ENCODE data around the gene IRF2BP2.

IRF2BP2 gene

GRCh38 chr1:234619794-234620247 lies 9.8 kb upstream of the IRF2BP2 start:
- no peak for TF ChIP-seq POLR2AphosphoS5 (IDR thresholded peaks at IDR 0.05; ENCODE audit: borderline replicate concordance, low read depth, low read length)
- TF ChIP-seq FOXP2 (optimal IDR thresholded peaks at IDR 0.05; ENCODE audit: control extremely low read depth, extremely low read length, insufficient read depth): no peak
- TF ChIP-seq EZH2 (IDR thresholded peaks at IDR 0.05): no peak
- no peak for DNase-seq (ENCODE audit: low read depth, low spot score)
- no peak overlapping the region for H3K27ac ChIP-seq

GRCh38 chr1:234619071-234619480 lies 9.1 kb upstream of the IRF2BP2 start:
- Histone ChIP-seq H3K27ac (no peak overlapping the region), H3K9ac (ENCODE audit: insufficient read length) (peak overlapping the region; percentile 3)
- no peak for DNase-seq (ENCODE audit: low read depth, low spot score)

More at GRCh38 chr1:234619794-234620247, 9.8 kb upstream of the IRF2BP2 start:
- Histone ChIP-seq H3K9me3 (ENCODE audit: low read depth, low read length) (no peaks in the 10 kb centered on the region), H3K9ac (ENCODE audit: insufficient read length) (peak overlapping the region; percentile 3), H3K4me3 (no peak overlapping the region), H3K36me3 (ENCODE audit: insufficient read depth, low read length) (no peaks in the 10 kb centered on the region)

GRCh38 chr1:234618737-234619049 lies 8.7 kb upstream of the IRF2BP2 start:
- DNase-seq (ENCODE audit: low read depth, low spot score): no peak
- Histone ChIP-seq H3K4me3 (no peak overlapping the region), H3K36me3 (ENCODE audit: insufficient read depth, low read length) (no peaks in the 10 kb centered on the region), H3K9ac (ENCODE audit: insufficient read length) (no peak overlapping the region), H3K27ac (no peak overlapping the region), H3K9me3 (ENCODE audit: low read depth, low read length) (no peaks in the 10 kb centered on the region)
- TF ChIP-seq POLR2AphosphoS5 (IDR thresholded peaks at IDR 0.05; ENCODE audit: borderline replicate concordance, low read depth, low read length) (no peak), FOXP2 (optimal IDR thresholded peaks at IDR 0.05; ENCODE audit: control extremely low read depth, extremely low read length, insufficient read depth) (no peak)

More at GRCh38 chr1:234619071-234619480, 9.1 kb upstream of the IRF2BP2 start:
- TF ChIP-seq POLR2AphosphoS5 (IDR thresholded peaks at IDR 0.05; ENCODE audit: borderline replicate concordance, low read depth, low read length) (no peak), FOXP2 (optimal IDR thresholded peaks at IDR 0.05; ENCODE audit: control extremely low read depth, extremely low read length, insufficient read depth) (no peak), EZH2 (IDR thresholded peaks at IDR 0.05) (no peak)
- Histone ChIP-seq H3K36me3 (ENCODE audit: insufficient read depth, low read length) (no peaks in the 10 kb centered on the region), H3K4me3 (no peak overlapping the region), H3K9me3 (ENCODE audit: low read depth, low read length) (no peaks in the 10 kb centered on the region)

GRCh38 chr1:234617986-234618736 lies 8.2 kb upstream of the IRF2BP2 start:
- no peak for TF ChIP-seq EZH2 (IDR thresholded peaks at IDR 0.05)
- TF ChIP-seq POLR2AphosphoS5 (IDR thresholded peaks at IDR 0.05; ENCODE audit: borderline replicate concordance, low read depth, low read length): no peak
- no peak for TF ChIP-seq FOXP2 (optimal IDR thresholded peaks at IDR 0.05; ENCODE audit: control extremely low read depth, extremely low read length, insufficient read depth)
- no peak for DNase-seq (ENCODE audit: low read depth, low spot score)
- Histone ChIP-seq H3K36me3 (ENCODE audit: insufficient read depth, low read length) (no peaks in the 10 kb centered on the region), H3K9ac (ENCODE audit: insufficient read length) (no peak overlapping the region), H3K9me3 (ENCODE audit: low read depth, low read length) (no peaks in the 10 kb centered on the region), H3K4me3 (no peak overlapping the region), H3K27ac (no peak overlapping the region)

- no peak overlapping the region for H3K27ac ChIP-seq
- no peak overlapping the region for H3K4me3 ChIP-seq
- DNase-seq (ENCODE audit: low read depth, low spot score): no peak
- H3K36me3 ChIP-seq (ENCODE audit: insufficient read depth, low read length): no peaks in the 10 kb centered on the region
- no peaks in the 10 kb centered on the region for H3K9me3 ChIP-seq (ENCODE audit: low read depth, low read length)
- TF ChIP-seq POLR2AphosphoS5 (IDR thresholded peaks at IDR 0.05; ENCODE audit: borderline replicate concordance, low read depth, low read length): no peak
- no peak for TF ChIP-seq EZH2 (IDR thresholded peaks at IDR 0.05)
- TF ChIP-seq FOXP2 (optimal IDR thresholded peaks at IDR 0.05; ENCODE audit: control extremely low read depth, extremely low read length, insufficient read depth): no peak
- no peak overlapping the region for H3K9ac ChIP-seq (ENCODE audit: insufficient read length)
Observed at GRCh38 chr1:234617131-234617985, 7.4 kb upstream of the IRF2BP2 start.

- Histone ChIP-seq H3K9me3 (ENCODE audit: low read depth, low read length) (no peaks in the 10 kb centered on the region), H3K4me3 (no peak overlapping the region), H3K9ac (ENCODE audit: insufficient read length) (no peak overlapping the region), H3K27ac (no peak overlapping the region), H3K36me3 (ENCODE audit: insufficient read depth, low read length) (no peaks in the 10 kb centered on the region)
- no peak for DNase-seq (ENCODE audit: low read depth, low spot score)
- TF ChIP-seq POLR2AphosphoS5 (IDR thresholded peaks at IDR 0.05; ENCODE audit: borderline replicate concordance, low read depth, low read length) (no peak), EZH2 (IDR thresholded peaks at IDR 0.05) (no peak), FOXP2 (optimal IDR thresholded peaks at IDR 0.05; ENCODE audit: control extremely low read depth, extremely low read length, insufficient read depth) (no peak)
Observed at GRCh38 chr1:234616644-234617043, 6.7 kb upstream of the IRF2BP2 start.

- Histone ChIP-seq H3K27ac (peak overlapping the region; percentile 98), H3K9ac (ENCODE audit: insufficient read length) (peak overlapping the region; percentile 89)
Observed at GRCh38 chr1:234614081-234614489, 4.1 kb upstream of the IRF2BP2 start.

More at GRCh38 chr1:234614081-234614489, 4.1 kb upstream of the IRF2BP2 start:
- H3K4me3 ChIP-seq: peak overlapping the region; percentile 96; the same call in 1 of the 2 replicates
- H3K36me3 ChIP-seq (ENCODE audit: insufficient read depth, low read length): no peaks in the 10 kb centered on the region
- H3K9me3 ChIP-seq (ENCODE audit: low read depth, low read length): no peaks in the 10 kb centered on the region
- no peak for DNase-seq (ENCODE audit: low read depth, low spot score)
- TF ChIP-seq FOXP2 (optimal IDR thresholded peaks at IDR 0.05; ENCODE audit: control extremely low read depth, extremely low read length, insufficient read depth) (no peak), EZH2 (IDR thresholded peaks at IDR 0.05) (no peak), POLR2AphosphoS5 (IDR thresholded peaks at IDR 0.05; ENCODE audit: borderline replicate concordance, low read depth, low read length) (no peak)

All from SK-N-MC (cell line).